ENCODE data around the gene ZNF394. TPM values are rescaled to one million over a fixed set of nuclear protein-coding genes. Genes with fewer than 3 reads are reported as not detected.
"Not testable (repeated sequence)": the region's sequence is repeated elsewhere in the genome, so short reads cannot be mapped to it uniquely, and the experiment has no call there.

The ZNF394 gene
- total RNA-seq, 1 experiment from 2014 or later: 24.2 TPM

- DNase-seq: peak; percentile 100
- no peak overlapping the region for H3K14ac ChIP-seq (ENCODE audit: insufficient read depth, low read length)
- no peak overlapping the region for H3T11ph ChIP-seq (ENCODE audit: low read length)
- no peak overlapping the region for H2BK5ac ChIP-seq (ENCODE audit: insufficient read length, low read length)
- peaks cover 19% of the 10 kb centered on the region for H3K23me2 ChIP-seq (ENCODE audit: insufficient read length, low read depth, low read length, poor library complexity, severe bottlenecking)
- Mint-ChIP-seq H3K27ac (peak overlapping the region; percentile 98 to 99 (median 98)), H3K27me3 (ENCODE audit: low read depth) (no peaks in the 10 kb centered on the region), H3K4me1 (peaks cover 13 to 23% of the 10 kb centered on the region in 2 experiments), H3K9me3 (no peaks in the 10 kb centered on the region; a peak in 2 of 5 replicates), H3K4me3 (peak overlapping the region; percentile 93 to 94), H3K36me3 (ENCODE audit: insufficient read depth in 1 of 3, low read depth in 3 of 3) (peaks cover 6 to 16% (median 7%) of the 10 kb centered on the region in 3 experiments; a peak in 6 of 7 replicates)
- no peak overlapping the region for H2AFZ ChIP-seq (ENCODE audit: low read length)
- H3K4me1 ChIP-seq (ENCODE audit: insufficient read depth, low read length): no peaks in the 10 kb centered on the region; the same call in 1 of the 2 replicates
- no peaks in the 10 kb centered on the region for H4K20me1 ChIP-seq (ENCODE audit: control insufficient read depth, insufficient read depth, insufficient read length)
- no peak overlapping the region for H4K5ac ChIP-seq (ENCODE audit: insufficient read length, low read depth, low read length)
- H4K8ac ChIP-seq (replicated peaks; ENCODE audit: insufficient read length, low read depth, low read length): no peak overlapping the region
- H3K9ac ChIP-seq (ENCODE audit: extremely low read depth, insufficient read length, low read length): no peak overlapping the region
- no peak overlapping the region for H2BK120ac ChIP-seq (ENCODE audit: low read depth, low read length, poor library complexity, severe bottlenecking)
- no peak overlapping the region for H2BK12ac ChIP-seq (ENCODE audit: insufficient read length, low read depth, low read length)
- H3K9me3 ChIP-seq (ENCODE audit: control insufficient read depth, low read depth, low read length): no peaks in the 10 kb centered on the region
- H3K79me1 ChIP-seq (ENCODE audit: insufficient read depth, low read depth, low read length, poor library complexity, severe bottlenecking): peaks cover 8% of the 10 kb centered on the region
- no peak overlapping the region for H3K27ac ChIP-seq (ENCODE audit: insufficient read length, low read depth, low read length)
- H4K91ac ChIP-seq (ENCODE audit: insufficient read length, low read depth, low read length): no peak overlapping the region
- H2AK5ac ChIP-seq (ENCODE audit: insufficient read length, low read length): no peak overlapping the region
- H3K79me2 ChIP-seq (ENCODE audit: insufficient read depth, low read length): peaks cover 13% of the 10 kb centered on the region; the same call in 1 of the 2 replicates
- H3K18ac ChIP-seq (ENCODE audit: insufficient read length, low read depth, low read length): no peak overlapping the region
- TF ChIP-seq, protein P1, sequence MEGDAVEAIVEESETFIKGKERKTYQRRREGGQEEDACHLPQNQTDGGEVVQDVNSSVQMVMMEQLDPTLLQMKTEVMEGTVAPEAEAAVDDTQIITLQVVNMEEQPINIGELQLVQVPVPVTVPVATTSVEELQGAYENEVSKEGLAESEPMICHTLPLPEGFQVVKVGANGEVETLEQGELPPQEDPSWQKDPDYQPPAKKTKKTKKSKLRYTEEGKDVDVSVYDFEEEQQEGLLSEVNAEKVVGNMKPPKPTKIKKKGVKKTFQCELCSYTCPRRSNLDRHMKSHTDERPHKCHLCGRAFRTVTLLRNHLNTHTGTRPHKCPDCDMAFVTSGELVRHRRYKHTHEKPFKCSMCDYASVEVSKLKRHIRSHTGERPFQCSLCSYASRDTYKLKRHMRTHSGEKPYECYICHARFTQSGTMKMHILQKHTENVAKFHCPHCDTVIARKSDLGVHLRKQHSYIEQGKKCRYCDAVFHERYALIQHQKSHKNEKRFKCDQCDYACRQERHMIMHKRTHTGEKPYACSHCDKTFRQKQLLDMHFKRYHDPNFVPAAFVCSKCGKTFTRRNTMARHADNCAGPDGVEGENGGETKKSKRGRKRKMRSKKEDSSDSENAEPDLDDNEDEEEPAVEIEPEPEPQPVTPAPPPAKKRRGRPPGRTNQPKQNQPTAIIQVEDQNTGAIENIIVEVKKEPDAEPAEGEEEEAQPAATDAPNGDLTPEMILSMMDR (conservative IDR thresholded peaks at IDR 0.05): no peak
- H3K4me2 ChIP-seq (ENCODE audit: insufficient read depth, insufficient read length, low read length): peak overlapping the region; percentile 97
- no peak overlapping the region for H2BK15ac ChIP-seq (ENCODE audit: low read depth, low read length)
- H3K56ac ChIP-seq (ENCODE audit: insufficient read length, low read depth, low read length): no peak overlapping the region
- H3K23ac ChIP-seq (ENCODE audit: insufficient read length, low read depth, low read length): no peak overlapping the region
- H3K4ac ChIP-seq (ENCODE audit: low read depth, low read length): no peak overlapping the region
- no peak overlapping the region for H2BK20ac ChIP-seq (ENCODE audit: low read depth, low read length, poor library complexity, severe bottlenecking)
- WGBS (ENCODE audit: extremely low coverage, insufficient read length, low lambda C conversion rate): no CpG with 5 or more reads among the region's 19 CpGs
- no peaks in the 10 kb centered on the region for H3K27me3 ChIP-seq (ENCODE audit: insufficient read depth, low read length)
Measured at GRCh38 chr7:99504281-99504602, 4.2 kb upstream of the ZNF394 start.

DNA sequence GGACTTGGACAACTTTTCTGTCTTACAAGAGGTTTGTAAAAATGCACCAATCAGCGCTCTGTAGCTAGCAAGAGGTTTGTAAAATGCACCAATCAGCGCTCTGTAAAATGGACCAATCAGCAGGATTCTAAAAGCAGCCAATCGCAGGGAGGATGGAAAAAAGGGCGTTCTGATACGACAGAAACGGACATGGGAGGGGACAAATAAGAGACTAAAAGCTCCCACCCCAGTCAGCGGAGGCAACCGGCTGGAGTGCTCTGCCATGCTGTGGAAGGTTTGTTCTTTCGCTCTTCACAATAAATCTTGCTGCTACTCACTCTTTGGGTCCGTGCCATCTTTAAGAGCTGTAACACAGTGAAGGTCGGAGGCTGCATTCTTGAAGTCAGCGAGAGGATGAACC, 1.2 kb upstream of the ZNF394 start:
- not testable (repeated sequence) for H2AK5ac ChIP-seq (ENCODE audit: insufficient read length, low read length); H2BK12ac ChIP-seq (ENCODE audit: insufficient read length, low read depth, low read length); H2BK20ac ChIP-seq (ENCODE audit: low read depth, low read length, poor library complexity, severe bottlenecking); H4K8ac ChIP-seq (replicated peaks; ENCODE audit: insufficient read length, low read depth, low read length); H4K5ac ChIP-seq (ENCODE audit: insufficient read length, low read depth, low read length); H3K4me1 ChIP-seq (ENCODE audit: insufficient read depth, low read length); H3K14ac ChIP-seq (ENCODE audit: insufficient read depth, low read length); H2BK120ac ChIP-seq (ENCODE audit: low read depth, low read length, poor library complexity, severe bottlenecking); H3K56ac ChIP-seq (ENCODE audit: insufficient read length, low read depth, low read length); H2BK15ac ChIP-seq (ENCODE audit: low read depth, low read length); H2BK5ac ChIP-seq (ENCODE audit: insufficient read length, low read length); H3K23ac ChIP-seq (ENCODE audit: insufficient read length, low read depth, low read length); H3K27me3 ChIP-seq (ENCODE audit: insufficient read depth, low read length); H3K27ac Mint-ChIP-seq; H3K27me3 Mint-ChIP-seq (ENCODE audit: low read depth); H3K18ac ChIP-seq (ENCODE audit: insufficient read length, low read depth, low read length); H3K27ac ChIP-seq (ENCODE audit: insufficient read length, low read depth, low read length); H4K20me1 ChIP-seq (ENCODE audit: control insufficient read depth, insufficient read depth, insufficient read length); H3K9ac ChIP-seq (ENCODE audit: extremely low read depth, insufficient read length, low read length); H3K9me3 Mint-ChIP-seq; H3K79me1 ChIP-seq (ENCODE audit: insufficient read depth, low read depth, low read length, poor library complexity, severe bottlenecking); H4K91ac ChIP-seq (ENCODE audit: insufficient read length, low read depth, low read length); H3T11ph ChIP-seq (ENCODE audit: low read length); H3K9me3 ChIP-seq (ENCODE audit: control insufficient read depth, low read depth, low read length); H2AFZ ChIP-seq (ENCODE audit: low read length); H3K4ac ChIP-seq (ENCODE audit: low read depth, low read length)
- Histone ChIP-seq H3K4me2 (ENCODE audit: insufficient read depth, insufficient read length, low read length) (peak overlapping the region; percentile 98), H3K23me2 (ENCODE audit: insufficient read length, low read depth, low read length, poor library complexity, severe bottlenecking) (peaks cover 21% of the 10 kb centered on the region), H3K79me2 (ENCODE audit: insufficient read depth, low read length) (peaks cover 21% of the 10 kb centered on the region)
- Mint-ChIP-seq H3K4me1 (peaks cover 22 to 31% of the 10 kb centered on the region in 2 experiments), H3K36me3 (ENCODE audit: insufficient read depth in 1 of 3, low read depth in 3 of 3) (peaks cover 16 to 28% (median 20%) of the 10 kb centered on the region in 3 experiments), H3K4me3 (peak overlapping the region; percentile 98)
- no CpG with 5 or more reads among the region's 12 CpGs for WGBS (ENCODE audit: extremely low coverage, insufficient read length, low lambda C conversion rate)
- peak; percentile 46 for DNase-seq

All from H9 (cell line).